Measurements from ENCODE around the gene PHOSPHO2. TPM values are rescaled to one million over a fixed set of nuclear protein-coding genes. Genes with fewer than 3 reads are reported as not detected.

PHOSPHO2 gene, protein sequence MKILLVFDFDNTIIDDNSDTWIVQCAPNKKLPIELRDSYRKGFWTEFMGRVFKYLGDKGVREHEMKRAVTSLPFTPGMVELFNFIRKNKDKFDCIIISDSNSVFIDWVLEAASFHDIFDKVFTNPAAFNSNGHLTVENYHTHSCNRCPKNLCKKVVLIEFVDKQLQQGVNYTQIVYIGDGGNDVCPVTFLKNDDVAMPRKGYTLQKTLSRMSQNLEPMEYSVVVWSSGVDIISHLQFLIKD
- 2.0 and 2.2 TPM in 2 replicates for total RNA-seq

GRCh38 chr2:169694113-169694893 is at the start of gene PHOSPHO2, which contains the start of gene CFAP210:
PHOSPHO2 (plus strand) TSS chr2:169694469; CDS start chr2:169700972, 6,503 bp downstream.
CFAP210 (minus strand) TSS chr2:169694405; CDS start chr2:169694327, 78 bp downstream.

Small RNA genes within 50 kb of the gene (small RNA-seq; reads per million reads assigned to genes)
- not detected for gene RF00432

Other genes with a start within 250 kb of the PHOSPHO2 start
- gene BBS5, start 215.0 kb upstream of the PHOSPHO2 start, total RNA-seq: 5.1 and 5.3 TPM in 2 replicates
- gene KLHL41, start 184.8 kb upstream of the PHOSPHO2 start, total RNA-seq: 0.20 and 0.37 TPM in 2 replicates
- gene FASTKD1, start 120.6 kb upstream of the PHOSPHO2 start, total RNA-seq: 18.0 and 21.7 TPM in 2 replicates
- 21.1 and 21.7 TPM in 2 replicates for gene PPIG, start 110.1 kb upstream of the PHOSPHO2 start, total RNA-seq
- gene CFAP210, start 64 bp upstream of the PHOSPHO2 start, total RNA-seq: not detected in 2 replicates
- 0.37 and 2.2 TPM in 2 replicates for gene KLHL23, start 39.4 kb downstream of the PHOSPHO2 start, total RNA-seq
- gene SSB, start 104.4 kb downstream of the PHOSPHO2 start, total RNA-seq: 94.8 and 97.0 TPM in 2 replicates
- 50.2 and 56.2 TPM in 2 replicates for gene METTL5, start 130.4 kb downstream of the PHOSPHO2 start, total RNA-seq
- gene UBR3, start 133.0 kb downstream of the PHOSPHO2 start, total RNA-seq: 28.7 and 34.4 TPM in 2 replicates

Measured in subcutaneous preadipocyte (primary cell).